ENCODE results near the gene SH3RF2. TPM values are rescaled to one million over a fixed set of nuclear protein-coding genes. Genes with fewer than 3 reads are reported as not detected.
A peak's percentile ranks its signal among the peaks of the same experiment; 100 is the strongest.
"Not testable (repeated sequence)": the region's sequence is repeated elsewhere in the genome, so short reads cannot be mapped to it uniquely, and the experiment has no call there.

The SH3RF2 gene
- total RNA-seq, 1 experiment from 2014 or later, result 7.9 TPM

GRCh38 chr5:146079695-146080373, 143.5 kb downstream of the SH3RF2 start:
- peak; percentile 49 for DNase-seq (ENCODE audit: low read depth)

GRCh38 chr5:146081556-146081955, 145.2 kb downstream of the SH3RF2 start:
- no peak for DNase-seq (ENCODE audit: low read depth)

- DNase-seq (ENCODE audit: low read depth), result no peak
These were observed 146.4 kb downstream of the SH3RF2 start for GRCh38 chr5:146082798-146083197.

GRCh38 chr5:146084376-146084775, 148.0 kb downstream of the SH3RF2 start:
- DNase-seq (ENCODE audit: low read depth), result peak; percentile 9

- no peak for DNase-seq (ENCODE audit: low read depth)
These were observed 151.7 kb downstream of the SH3RF2 start for GRCh38 chr5:146088098-146088497.

- no peak for DNase-seq (ENCODE audit: low read depth)
These were observed 152.9 kb downstream of the SH3RF2 start for GRCh38 chr5:146089287-146089686.

- DNase-seq (ENCODE audit: low read depth), result no peak
These were observed 155.5 kb downstream of the SH3RF2 start for GRCh38 chr5:146091881-146092280.

GRCh38 chr5:146098047-146098446, 161.7 kb downstream of the SH3RF2 start:
- no peak for DNase-seq (ENCODE audit: low read depth)

GRCh38 chr5:146101646-146102045, 165.3 kb downstream of the SH3RF2 start:
- no peak for DNase-seq (ENCODE audit: low read depth)

- DNase-seq (ENCODE audit: low read depth), result no peak
These were observed 167.2 kb downstream of the SH3RF2 start for GRCh38 chr5:146103594-146103993.

GRCh38 chr5:146105477-146105876, 169.1 kb downstream of the SH3RF2 start, which contains the start of gene PLAC8L1:
TSS of gene PLAC8L1 (minus strand) at chr5:146105577. CDS start at chr5:146104311, 1,266 bp downstream.
- no peak for DNase-seq (ENCODE audit: low read depth)

GRCh38 chr5:146107901-146108300, 171.5 kb downstream of the SH3RF2 start:
- DNase-seq (ENCODE audit: low read depth), result no peak

GRCh38 chr5:146108870-146109269, 172.5 kb downstream of the SH3RF2 start:
- not testable (repeated sequence) for DNase-seq (ENCODE audit: low read depth)

GRCh38 chr5:146109379-146109778, 173.0 kb downstream of the SH3RF2 start:
- DNase-seq (ENCODE audit: low read depth), result no peak

GRCh38 chr5:146111409-146111808, 175.0 kb downstream of the SH3RF2 start:
- no peak for DNase-seq (ENCODE audit: low read depth)

GRCh38 chr5:146112476-146112875, 176.1 kb downstream of the SH3RF2 start:
- DNase-seq (ENCODE audit: low read depth), result no peak

Other genes with a start within 250 kb of the SH3RF2 start
- 10.6 and 10.7 TPM in 2 replicates for gene PRELID2, start 101.2 kb upstream of the SH3RF2 start, total RNA-seq (2014; rRNA removed; shearing (Covaris generic))
- gene GRXCR2, start 63.6 kb upstream of the SH3RF2 start, total RNA-seq (2014; rRNA removed; shearing (Covaris generic)), result not detected in 2 replicates
- gene PLAC8L1, start 169.0 kb downstream of the SH3RF2 start, total RNA-seq (2014; rRNA removed; shearing (Covaris generic)), result not detected in 2 replicates
- gene LARS1, start 246.1 kb downstream of the SH3RF2 start, total RNA-seq (2014; rRNA removed; shearing (Covaris generic)), result 63.8 and 92.0 TPM in 2 replicates